NCI-H2196 treated with DMSO at 0.1 percent for 48 hours (cell line): Measurements from ENCODE around the gene CRHR1.
A peak's percentile ranks its signal among the peaks of the same experiment; 100 is the strongest.

ENCODE experiments used
- DNase-seq: peaks from one replicate; lab custom pipeline; 2025; ENCODE audit not compliant: unreplicated experiment; lab: John Stamatoyannopoulos, UW

CRHR1 gene

DNA sequence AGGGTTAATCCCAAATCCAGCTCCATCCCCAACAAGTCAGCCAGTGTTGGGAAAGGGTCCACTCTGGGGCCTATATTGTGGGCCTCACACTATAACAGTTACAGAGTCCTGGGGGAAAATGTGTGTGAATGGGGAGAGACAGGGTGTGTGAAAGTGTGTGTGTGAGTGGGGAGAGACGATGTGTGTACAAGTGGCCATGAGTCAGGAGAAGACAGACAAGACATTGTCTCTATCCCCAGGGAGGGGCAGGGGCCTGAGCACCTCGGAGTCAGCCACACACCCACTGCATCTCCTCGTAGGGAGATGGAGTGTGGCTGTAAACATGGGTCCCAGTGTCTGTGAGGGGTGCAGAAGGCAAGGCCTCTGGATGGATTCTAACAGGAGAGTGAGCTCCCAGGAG, 2.9 kb downstream of the CRHR1 start:
- DNase-seq = no peak

DNA sequence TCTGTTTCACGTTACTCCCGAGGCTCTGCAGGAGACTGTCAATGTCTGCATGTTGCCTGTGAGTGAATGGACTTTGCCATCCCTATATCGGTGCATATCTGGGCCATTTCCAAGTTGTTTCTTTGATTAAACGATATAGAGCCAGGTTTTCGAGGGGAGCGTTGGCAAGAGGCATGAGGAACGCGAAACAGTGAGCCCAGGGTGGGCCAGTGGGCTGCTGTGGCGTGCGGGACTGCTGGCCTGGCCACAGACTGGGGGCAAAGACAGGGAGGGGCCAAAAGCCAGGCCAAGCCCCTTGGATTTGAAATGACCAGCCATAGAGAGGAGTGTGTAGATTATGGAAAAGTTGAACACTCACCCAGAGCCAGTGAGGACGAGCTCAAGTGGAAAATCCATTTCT, 3.5 kb downstream of the CRHR1 start:
- DNase-seq = no peak

DNA sequence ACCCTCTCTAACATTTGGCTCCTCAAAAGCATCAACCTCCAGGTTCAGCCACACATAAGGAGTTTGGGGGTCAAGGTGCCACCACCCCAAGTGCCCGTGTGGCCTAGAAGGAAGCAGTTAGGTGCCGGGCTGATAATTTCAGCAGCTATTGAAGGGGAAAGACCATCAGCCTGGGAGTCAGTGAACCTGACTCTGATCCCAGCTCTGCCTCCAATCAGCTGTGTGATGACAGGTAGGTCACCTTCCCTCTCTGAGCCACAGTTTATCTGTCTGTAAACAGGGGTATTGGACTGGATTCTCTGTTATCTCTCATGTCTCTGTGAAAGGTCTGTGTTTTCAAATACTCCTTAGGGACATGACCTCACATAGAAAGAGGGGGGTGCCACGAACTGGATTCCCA, 3.9 kb downstream of the CRHR1 start:
- DNase-seq = no peak

DNA sequence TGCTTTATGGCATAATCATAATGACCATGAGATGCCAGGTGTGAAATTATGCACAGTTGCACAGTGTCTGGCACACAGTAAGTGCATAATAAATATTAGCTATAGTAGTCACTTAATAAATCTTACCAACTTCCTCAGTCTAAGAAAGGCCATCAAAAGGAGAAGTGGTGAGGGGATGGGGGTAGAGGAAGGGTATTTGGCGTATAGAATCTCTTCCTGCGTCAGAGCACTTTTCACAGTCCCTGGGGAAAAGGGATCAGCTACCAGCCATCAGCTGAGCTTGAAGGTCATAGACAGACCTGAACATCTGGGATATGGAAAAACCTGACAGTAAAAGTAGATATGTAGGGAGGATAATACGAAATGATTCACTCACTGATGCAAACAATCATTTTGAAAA, 5.8 kb downstream of the CRHR1 start:
- DNase-seq = no peak

DNA sequence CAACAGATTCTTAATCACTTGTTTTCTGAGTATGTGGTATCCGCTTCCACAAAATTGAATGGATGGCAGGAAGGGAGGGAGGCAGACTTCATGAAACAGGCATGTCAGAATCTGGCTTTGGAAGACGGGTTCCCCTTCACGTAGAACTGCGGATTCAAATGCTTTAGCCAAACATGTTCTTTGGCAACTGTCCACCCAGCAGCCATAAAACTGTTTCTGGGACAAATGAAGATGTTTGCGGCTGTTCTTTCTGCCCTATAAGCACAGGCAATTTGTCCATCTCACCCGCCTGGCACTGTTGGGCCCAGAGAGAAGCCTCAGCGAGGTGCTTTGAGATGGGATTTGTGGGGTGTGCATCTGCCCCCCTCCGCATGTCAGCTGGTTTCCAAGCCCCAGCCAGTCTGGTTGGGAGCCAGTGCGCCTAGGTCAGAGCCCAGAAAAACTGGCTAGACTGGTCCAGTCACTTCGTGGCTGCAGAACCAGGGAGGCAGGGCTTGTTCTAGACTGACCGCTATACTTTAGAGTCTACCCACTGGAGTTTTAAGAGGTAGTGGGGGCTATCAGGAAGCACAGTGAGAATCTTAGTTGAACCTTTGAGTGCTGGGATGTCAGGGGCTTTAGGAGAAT, 6.3 kb downstream of the CRHR1 start:
- DNase-seq = peak; percentile 37

DNA sequence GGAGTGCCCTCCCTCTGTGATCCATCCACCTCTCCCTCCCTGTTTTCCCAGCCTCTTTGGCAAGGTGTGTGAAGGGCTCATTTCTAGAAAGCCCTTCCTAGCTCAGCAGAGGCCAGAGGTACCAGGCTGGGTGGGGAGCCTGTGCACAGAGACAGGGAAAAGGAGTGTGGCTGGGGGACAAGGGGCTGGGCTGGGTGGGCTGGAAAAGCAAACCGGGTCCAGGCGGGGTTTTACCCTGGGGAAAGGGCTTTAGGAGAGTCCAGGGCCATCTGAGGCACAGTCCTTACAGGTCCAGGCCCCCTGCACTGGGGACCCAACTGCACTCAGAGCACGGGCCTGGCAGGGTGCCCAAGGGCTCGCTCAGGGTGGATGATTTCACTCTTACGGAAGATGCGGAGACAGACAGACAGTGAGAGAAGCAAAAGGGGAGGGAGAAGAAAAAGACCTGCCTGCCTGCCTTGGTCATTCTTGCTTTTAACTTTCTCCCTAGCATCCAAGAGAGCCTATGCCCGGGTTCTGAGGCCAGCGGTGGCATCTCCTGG, 7.0 kb downstream of the CRHR1 start:
- DNase-seq = no peak

DNA sequence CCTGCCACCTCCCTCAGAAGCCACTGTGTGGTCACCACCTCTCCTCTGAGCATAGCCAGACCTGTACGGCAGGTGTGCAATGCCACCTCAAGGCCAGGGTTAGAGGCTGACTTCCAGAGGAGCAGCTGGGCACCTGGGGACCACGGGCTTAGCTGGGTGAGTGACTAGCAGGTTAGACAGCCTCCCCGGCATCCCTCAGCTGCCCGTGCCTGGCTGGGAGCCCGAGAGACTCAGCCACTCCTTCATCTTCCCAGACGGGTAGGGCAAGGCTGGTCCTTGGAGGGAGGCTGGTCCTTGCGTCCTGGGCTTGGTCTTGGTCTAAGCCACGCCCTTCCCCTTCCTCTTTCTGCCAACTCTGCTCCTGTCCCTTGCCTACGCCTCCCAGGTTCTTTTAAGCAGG, 7.8 kb downstream of the CRHR1 start:
- DNase-seq = peak; percentile 87

DNA sequence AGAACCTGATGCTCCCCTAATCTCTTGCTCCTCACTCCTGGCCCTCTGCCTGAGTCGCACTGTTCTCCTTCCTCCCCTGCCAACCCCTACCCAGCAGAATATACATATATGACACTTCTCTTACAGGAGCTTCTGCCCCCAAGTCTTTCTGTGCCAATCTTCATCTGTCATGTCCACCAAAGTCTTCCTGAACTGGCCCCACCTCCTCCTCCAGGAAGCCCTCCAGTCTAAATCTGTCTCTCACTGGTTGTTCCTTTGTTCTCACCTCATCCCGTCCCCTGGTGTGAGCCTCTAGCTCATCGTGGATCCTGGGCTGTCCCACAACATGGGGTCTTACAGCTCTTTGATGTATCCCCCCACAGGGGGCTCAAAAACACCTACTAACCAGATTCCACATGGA, 8.3 kb downstream of the CRHR1 start:
- no peak for DNase-seq

DNA sequence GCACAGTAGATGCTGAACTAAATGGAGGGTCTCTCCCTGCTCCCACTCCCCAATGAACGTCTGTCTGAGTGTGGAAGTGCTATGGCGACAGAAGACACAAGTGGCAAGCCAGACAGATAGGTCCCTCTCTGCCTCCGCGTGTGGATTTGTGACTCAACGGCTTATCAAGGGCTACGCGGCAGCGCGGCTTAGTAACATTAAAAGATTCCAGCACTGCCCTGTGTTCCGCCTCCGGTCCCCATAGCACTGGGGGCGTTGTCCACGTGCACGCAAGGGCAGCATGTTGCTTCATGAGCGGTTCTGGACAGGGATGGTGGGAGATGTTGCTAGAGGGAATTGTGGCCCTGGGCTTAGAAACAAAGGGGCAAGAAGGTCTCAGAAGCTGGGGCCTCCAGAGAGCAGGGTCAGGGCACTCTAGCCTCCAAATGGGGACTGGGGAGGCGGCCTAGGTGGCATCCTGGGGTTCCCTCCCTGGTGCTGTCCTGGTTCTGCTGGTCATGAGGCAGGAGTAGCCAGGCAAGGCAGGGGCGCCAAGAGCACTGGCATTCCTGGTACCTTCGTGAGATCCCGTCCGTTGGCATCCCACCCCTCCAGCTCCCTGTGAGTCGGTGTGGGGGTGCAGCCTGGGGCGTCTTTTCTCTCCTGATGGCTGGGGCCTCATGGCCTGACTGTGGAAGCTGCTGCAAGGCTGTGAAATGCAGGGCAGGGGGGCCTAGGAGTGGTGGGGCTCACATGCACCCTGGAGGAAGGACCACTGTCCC, 9.1 kb downstream of the CRHR1 start:
- DNase-seq = no peak

DNA sequence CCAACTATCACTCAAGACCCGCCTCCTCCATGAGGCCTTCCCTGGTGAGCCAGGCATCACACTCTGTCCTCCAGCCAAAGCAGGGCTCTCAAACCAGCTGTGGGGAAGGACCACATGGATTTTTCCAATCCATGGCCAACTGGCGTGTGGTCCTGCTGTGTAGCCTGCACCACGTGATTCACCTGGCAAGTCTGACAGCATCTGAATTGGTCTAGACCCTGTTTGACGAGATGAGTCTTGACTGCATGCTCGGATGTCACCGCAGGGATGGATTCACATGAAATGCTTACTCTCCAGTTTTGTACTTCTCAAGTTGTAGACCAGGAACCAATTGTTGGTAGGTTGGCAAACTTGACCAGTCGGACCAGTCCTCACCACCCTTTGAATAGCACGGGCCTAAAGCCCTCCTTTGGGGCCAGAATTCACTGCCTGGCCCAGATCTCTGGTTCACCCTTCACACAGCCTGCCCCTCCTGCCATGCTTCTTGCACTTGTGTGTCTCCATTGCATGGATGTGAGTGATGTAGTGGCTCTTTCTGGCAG, 9.9 kb downstream of the CRHR1 start:
- no peak for DNase-seq

DNA sequence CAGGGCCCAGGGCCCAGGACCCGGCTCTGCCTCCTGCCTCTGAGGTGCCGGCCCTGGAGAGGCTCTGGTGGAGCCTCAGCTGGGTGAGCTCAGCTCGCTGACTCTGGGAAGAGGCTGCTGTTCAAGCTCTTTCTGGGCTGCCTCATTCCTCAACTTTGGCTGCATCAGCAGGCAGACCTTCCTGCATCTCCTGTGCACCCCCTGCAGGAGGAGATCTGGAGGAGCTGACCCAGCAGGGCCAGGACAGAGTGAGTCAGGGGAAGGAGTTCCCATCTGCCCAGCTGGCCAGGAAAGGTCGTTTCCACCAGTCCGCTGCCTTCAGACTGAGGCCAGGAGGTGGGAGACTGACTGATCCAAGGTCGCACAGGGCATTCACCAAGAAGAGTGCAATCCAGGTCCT, 10.7 kb downstream of the CRHR1 start:
- no peak for DNase-seq

DNA sequence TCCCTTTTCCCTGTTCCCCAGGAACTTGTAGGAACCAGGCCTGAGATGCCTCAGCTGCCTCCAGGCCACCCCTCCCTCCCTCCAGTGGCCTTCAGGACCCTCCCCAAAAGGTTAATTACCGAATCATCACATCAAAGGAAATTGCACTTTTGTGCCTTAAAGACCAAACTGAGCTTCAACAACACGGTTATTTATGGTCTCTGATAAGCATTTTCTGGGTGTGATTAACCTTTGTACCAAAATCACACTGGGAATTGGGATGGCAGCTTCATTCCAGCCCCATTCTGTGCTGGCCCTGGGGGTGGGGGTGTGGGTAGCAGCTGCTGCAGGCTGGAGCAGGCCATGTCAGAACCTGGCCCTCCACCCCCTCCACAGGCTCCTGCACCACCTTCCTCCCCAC, 16.7 kb downstream of the CRHR1 start:
- no peak for DNase-seq

DNA sequence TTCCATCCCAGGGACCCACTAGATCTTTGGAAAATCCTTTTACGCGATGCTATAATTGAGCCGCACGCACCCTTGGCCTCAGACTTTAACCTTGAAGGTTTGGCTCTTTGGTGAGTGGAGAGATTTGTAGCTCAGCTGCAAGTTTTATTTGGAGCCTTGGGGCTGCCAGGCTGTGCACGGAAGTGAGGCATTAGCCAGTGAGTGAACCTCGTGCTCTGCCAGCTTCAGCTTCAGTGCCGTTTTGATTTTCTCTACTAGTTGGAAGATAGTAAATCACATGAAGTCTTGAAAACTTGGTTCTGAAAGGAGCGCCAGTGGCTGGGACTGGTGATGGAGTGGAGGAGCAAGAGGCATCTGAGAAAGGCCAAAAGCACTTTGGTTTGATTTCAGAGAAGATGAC, 17.3 kb downstream of the CRHR1 start:
- DNase-seq = no peak

DNA sequence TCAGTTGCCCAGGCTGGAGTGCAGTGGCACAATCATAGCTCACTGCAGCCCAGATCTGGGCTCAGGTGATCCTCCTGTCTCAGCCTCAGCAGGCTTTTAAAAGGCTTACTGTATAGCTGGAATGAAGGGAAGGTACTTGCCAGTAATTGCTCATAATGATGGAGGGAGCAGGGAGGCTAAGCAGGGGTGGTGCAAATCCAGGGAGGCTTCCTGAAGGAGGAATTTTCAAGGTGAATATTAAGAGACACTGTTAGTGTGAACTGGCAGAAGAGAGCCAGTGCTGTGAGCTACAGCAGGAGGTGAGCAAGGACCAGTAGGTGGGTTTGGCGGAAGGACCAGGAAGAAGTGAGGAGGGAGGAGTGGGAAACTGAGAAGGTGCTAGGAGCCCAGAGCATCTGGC, 24.7 kb downstream of the CRHR1 start:
- DNase-seq = no peak

DNA sequence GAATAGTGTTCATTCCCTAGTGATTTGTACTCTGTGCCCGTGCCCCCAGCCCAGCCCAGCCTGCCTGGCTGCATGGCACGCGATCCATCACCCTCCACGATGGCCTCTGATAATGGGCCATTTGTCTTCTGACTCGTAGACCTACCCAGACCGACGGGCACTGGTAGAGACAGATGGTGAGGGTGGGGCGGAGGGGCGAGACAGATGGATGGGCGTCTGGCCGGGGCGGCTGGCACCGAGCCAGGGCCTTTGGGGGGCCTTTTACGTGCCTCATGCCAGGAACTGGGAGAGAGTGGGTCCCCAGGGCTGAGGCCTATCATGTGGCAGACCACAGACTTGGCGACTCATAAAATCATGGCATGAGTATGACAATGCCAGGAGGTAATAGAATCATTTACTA, 25.4 kb downstream of the CRHR1 start:
- DNase-seq = no peak

DNA sequence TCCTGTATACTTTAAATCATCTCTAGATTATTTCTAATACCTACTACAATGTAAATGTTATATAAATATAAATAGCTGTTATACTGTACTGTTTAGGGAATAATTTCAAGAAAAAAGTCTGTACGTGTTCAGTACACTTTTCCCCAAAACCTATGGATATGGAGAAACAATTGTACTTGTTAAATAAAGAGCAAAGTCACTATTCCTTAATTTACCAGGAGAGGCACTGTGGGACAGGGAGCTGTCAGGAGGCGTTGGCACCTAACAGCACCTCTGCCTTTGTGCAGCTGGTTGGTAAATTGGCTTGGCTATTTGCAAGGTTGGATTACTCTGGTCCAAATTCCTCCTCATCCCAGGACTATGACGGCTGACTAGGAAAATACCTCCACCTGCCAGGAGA, 28.0 kb downstream of the CRHR1 start:
- no peak for DNase-seq

DNA sequence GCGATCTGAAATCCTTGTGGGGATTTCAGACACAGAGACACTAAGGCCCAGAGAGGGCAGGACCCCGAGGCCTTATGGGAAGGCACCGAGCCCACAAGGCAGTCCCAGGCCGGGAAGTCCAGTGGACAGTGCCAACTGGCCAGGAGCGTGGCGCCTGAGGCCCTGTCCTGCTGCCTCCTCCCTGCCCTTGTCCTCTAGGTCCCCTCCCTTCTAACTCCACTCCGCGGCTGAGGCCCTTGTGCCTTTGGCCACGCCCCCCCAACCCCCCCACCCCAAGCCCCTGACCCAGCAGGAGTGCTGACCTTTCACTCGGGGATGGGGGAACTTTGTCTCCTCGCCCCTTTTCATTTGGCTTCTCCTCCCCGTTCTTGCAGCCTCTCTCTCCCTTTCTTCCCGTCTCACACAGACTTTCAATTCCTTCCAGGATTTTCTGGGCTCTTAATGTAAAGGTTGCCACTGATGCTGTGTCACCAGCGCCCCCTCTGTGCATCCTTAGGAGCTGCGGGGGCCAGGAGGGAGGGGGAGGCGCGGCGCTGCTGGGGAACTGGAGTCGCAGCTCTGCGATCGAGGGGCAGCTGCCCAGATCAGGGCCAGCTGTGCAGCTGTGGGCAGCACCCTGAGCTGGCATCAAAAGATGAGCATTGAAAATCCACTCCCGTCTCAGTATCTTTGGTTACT, 29.1 kb downstream of the CRHR1 start:
- no peak for DNase-seq

DNA sequence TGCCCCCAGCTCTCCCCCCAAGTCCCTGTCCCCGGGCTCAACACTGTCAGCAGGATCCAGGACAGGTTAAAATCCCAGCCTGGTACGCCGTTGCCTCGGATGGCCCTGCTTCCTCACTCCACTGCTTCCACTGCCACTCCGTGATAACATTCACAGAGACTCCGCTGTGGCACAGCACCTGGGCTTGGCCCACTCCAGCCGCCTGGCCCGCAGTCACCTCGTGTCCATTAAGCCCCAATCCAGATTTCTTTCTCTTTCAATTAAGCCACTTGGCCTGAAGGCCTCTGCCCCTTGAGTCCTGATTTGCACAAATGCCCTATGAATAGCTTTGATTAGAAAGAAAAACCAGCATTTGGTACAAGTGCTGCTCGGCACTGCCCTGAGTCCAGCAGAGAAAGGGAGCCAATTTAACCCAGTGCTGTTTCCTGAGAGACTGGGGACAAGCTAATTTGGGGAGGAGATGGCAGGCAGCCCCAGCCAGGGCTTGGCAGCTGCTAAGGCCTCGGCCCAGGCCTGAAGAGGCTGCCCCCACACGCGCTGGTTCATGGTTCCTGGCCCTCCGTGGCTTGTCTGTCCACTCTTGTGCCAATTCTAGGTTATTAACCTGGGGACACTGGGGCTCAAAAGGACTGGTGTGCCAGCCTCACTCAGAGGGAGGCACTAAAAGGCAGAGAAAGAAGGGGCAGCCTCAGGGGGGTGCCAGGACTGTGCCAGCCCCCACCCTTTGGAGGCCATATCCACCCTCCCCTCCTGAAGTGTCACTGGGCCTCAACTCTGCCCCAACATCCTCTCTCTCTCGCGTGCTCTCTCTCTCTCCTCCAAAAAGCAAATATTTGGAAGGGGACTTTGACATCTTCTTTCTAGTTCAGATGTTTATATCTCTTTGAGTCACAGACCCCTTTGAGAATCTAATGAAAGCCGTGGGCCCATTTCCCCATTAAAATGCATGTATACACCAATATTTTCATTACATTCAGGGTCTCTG, 30.8 kb downstream of the CRHR1 start:
- DNase-seq = no peak

DNA sequence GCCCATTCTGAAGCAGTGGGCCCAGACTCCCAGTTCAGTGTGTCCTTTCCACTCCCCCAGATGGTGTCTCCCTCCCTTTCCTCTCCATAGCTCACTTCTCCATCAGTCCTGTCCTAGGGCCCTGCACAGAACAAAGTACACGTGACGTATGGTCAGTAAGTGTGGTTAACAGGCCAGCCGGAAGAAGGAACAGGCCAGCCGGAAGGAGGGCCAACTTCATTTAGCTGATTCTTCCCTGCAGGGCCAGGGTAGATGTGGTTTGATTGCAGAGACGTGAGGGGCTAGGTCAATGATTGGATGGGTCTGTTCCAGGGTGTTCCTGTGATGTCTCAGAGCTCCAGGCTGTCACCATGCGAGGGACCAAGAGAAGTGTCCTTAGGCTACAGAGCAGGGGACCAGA, 31.6 kb downstream of the CRHR1 start:
- no peak for DNase-seq

DNA sequence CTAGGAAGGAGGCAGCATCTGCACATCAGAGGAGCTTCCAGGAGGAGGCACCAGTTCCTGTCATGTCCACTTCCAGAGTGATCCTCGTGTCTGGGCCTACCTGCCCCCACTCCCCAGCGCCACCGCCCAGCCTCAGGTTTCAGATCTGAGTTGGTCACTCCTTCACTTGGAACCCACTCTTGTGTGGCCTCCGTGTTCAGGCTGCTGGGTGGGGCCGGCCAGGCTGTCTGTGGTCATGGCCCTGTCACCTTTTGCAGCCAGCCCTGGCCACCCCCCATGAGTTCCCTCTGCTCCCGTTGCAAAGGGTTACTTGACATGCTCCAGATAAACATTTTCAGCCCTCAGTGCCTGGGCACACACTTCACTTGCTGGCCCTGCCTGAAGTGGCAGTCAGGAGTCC, 33.9 kb downstream of the CRHR1 start:
- DNase-seq = no peak

DNA sequence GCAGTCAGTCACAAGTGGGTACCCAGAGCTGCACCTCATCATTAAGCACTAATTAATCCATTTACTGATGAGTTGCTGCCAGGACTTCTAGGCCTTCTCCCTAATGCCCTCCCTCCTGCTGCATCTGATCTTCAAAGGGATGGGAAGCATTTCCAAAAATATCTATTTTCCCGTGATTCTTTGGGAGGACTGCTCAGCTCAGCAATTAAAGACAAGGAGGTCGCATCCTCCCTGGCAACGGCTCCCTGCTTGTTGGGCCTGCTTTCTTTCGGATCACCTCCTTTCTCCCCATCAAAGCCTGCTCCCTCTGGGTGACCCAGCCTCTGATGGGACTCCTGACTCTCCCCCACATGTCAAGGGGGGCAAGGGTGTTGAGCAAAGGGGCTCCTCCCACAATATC, 34.6 kb downstream of the CRHR1 start:
- DNase-seq = no peak
